H1 (cell line): ENCODE measurements around the gene TOMT. TPM values are rescaled to one million over a fixed set of nuclear protein-coding genes. Genes with fewer than 3 reads are reported as not detected.

Experiments used
- ASH2L ChIP-seq: fragments of 200-600, 300-600 bp; sonication (generic); IDR thresholded peaks from one replicate; pipeline ENCODE4 v1.7.1; 2017; ENCODE audit warnings: low read length
- BACH1 ChIP-seq: IDR thresholded peaks from 2 replicates; pipeline ENCODE4 v1.6.1; 2012; ENCODE audit warnings: low read length, improper control_type of control experiment
- EGR1 ChIP-seq: IDR thresholded peaks from 2 replicates; pipeline ENCODE4 v1.6.1; 2011; ENCODE audit warnings: low read depth, low read length, borderline replicate concordance
- FOSL1 ChIP-seq: IDR thresholded peaks from 2 replicates; pipeline ENCODE4 v1.6.1; 2011; ENCODE audit warnings: mild to moderate bottlenecking, low read depth, low read length, moderate library complexity; ENCODE audit not compliant: insufficient read depth
- GTF2F1 ChIP-seq: IDR thresholded peaks from 2 replicates; pipeline ENCODE4 v1.6.1; 2012; ENCODE audit warnings: low read depth, low read length, improper control_type of control experiment, borderline replicate concordance
- JUN ChIP-seq: IDR thresholded peaks from 2 replicates; pipeline ENCODE4 v1.6.1; 2011; ENCODE audit warnings: low read depth, mild to moderate bottlenecking, improper control_type of control experiment, low read length
- SIN3A ChIP-seq, 2 experiments: IDR thresholded peaks in 1 of 2; conservative IDR thresholded peaks in 1 of 2; 2 replicates each; pipeline ENCODE4 v1.6.1; 2011 to 2012; ENCODE audit warnings: low read length in 2 of 2, improper control_type of control experiment in 1 of 2, low read depth in 1 of 2, mild to moderate bottlenecking in 1 of 2
- YY1 ChIP-seq: IDR thresholded peaks from 2 replicates; pipeline ENCODE4 v1.6.1; 2011; ENCODE audit warnings: low read depth, mild to moderate bottlenecking, low read length
- polyA plus RNA-seq, 7 experiments: library from polyadenylated mRNA; depleted of rRNA in 3 of 7; stranded (reverse) in 5 of 7; unstranded in 2 of 7; fragments of >200 nt in 5 of 7; fragments of 200-250 nt in 2 of 7; gene quantifications; 1 replicate in 5 of 7; 2 replicates in 1 of 7; 4 replicates in 1 of 7; pipeline versions ENCODE4 v1.2.1 to v1.2.3, GENCODE V29; 2011 to 2013; ENCODE audit warnings: missing spikeins in 2 of 7, mixed read lengths in 2 of 7
- total RNA-seq: library from RNA; stranded (reverse); fragmentation: NEBNext Ultra II Directional; extraction: Animal tissue kit (Norgen Biotek cat#: 25700); gene quantifications from 2 replicates; pipeline ENCODE4 v1.2.1, GENCODE V29; 2021

TOMT gene
- total and polyA plus RNA-seq, 2 of the 8 experiments (the other 6 are each of a cell fraction or from before 2014, with no cell fraction given), result 0.11 TPM; not detected in 1

- TF ChIP-seq FOSL1 (no peak), EGR1 (no peak), JUN (no peak), YY1 (no peak), GTF2F1 (no peak), SIN3A (conservative IDR thresholded peaks at IDR 0.05 in 1 of 2, IDR thresholded peaks at IDR 0.05 in 1 of 2; ENCODE audit: low read depth in 1 of 2, low read length in 2 of 2) (no peak), BACH1 (no peak), ASH2L (no peak)
Observed at GRCh38 chr11:72119198-72119597, 13.5 kb downstream of the TOMT start (continued).
